Measurements from ENCODE around the gene EPS8L2.

The EPS8L2 gene

DNA sequence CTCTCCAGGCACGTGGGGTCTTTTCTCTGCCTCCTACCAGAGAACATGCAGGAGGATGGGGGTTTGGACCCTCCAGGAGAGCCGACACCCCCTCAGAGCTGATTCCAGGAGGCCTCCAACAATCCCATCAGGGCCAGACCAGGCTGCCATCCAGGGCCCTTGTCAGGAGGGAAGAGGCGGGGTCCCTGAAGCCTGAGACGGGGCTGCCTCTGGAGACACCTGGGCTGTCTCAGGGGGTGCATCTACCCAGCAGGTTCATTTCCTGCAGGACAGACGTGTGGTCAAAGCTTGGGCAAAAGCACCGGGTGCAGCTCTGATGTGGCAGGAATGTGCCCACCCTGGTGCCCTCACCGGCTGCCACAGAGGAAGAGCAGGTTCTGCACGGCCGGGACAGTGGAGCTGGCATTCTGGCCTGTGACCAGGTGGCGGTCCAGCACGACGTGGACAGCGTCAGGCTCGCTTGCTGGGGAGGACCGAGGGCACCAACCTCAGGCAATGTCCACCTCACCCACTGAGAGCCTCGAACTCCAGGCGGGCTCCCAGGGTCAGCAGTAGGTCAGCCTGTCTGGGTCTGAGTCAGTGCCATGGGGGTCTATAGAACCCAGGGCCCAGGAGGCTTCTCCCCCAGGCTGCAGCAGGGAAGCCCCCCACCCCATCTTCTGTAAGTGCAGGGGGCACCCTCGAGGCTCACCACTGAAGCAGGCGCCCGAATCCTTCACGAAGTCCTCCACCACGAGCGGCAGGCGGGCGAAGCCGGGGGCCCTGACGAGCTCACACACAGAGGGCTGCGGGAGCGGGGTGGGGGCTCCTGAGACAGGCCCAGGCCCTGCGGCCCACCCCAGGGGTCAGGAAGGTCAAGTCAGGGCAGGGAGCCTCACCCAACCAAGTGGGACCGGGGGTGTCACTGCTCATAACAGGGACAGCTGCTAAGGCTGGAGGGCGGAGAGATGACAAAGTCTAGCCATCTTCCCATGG, 64.9 kb downstream of the EPS8L2 start:
- no peak overlapping the region for H3K4me3 ChIP-seq (ENCODE audit: low read depth, low read length)

DNA sequence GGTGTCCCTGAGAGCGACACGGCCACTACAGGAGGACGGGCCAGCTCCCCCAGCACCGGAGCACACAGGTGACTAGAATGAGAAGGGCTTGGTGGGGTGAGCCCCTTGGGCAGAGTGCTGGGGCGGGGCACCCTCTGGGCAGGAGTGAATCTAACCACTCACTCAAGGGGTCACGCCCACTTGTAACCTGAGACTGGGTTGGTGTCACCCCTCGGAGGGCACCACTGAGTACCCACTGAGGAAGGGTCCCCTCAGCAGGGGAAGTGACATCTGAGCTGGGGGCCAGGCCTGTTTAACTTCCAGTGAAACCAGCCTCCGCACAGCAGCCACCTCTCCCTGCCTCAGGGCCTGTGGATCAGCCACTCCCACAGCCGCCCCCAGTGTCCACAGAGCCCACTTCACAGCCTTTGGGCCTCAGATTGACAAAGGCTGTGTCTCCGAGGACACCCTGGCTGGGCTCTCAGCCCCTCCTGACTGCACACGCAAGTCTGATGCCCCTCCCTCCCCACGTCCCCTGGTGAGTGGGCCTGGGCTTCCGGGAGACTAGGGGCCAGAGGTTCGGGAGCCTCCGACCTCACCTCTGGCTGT, 65.7 kb downstream of the EPS8L2 start:
- no peak overlapping the region for H3K27ac ChIP-seq
- no peak overlapping the region for H3K4me3 ChIP-seq (ENCODE audit: low read depth, low read length)
- TF ChIP-seq, protein P1, sequence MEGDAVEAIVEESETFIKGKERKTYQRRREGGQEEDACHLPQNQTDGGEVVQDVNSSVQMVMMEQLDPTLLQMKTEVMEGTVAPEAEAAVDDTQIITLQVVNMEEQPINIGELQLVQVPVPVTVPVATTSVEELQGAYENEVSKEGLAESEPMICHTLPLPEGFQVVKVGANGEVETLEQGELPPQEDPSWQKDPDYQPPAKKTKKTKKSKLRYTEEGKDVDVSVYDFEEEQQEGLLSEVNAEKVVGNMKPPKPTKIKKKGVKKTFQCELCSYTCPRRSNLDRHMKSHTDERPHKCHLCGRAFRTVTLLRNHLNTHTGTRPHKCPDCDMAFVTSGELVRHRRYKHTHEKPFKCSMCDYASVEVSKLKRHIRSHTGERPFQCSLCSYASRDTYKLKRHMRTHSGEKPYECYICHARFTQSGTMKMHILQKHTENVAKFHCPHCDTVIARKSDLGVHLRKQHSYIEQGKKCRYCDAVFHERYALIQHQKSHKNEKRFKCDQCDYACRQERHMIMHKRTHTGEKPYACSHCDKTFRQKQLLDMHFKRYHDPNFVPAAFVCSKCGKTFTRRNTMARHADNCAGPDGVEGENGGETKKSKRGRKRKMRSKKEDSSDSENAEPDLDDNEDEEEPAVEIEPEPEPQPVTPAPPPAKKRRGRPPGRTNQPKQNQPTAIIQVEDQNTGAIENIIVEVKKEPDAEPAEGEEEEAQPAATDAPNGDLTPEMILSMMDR (IDR thresholded peaks at IDR 0.05; ENCODE audit: low read depth, low read length, missing control alignments): no peak
- H3K36me3 ChIP-seq (replicated peaks): peaks cover 53% of the 10 kb centered on the region
- in situ Hi-C loops (cut with HindIII; ENCODE audit: low pct_ligation_motif_present, low sequenced_read_pairs): no loop called here
- no peaks in the 10 kb centered on the region for H3K27me3 ChIP-seq (replicated peaks)
- no peak for DNase-seq

More for the DNA sequence above, 64.9 kb downstream of the EPS8L2 start:
- Histone ChIP-seq H3K27ac (no peak overlapping the region), H3K27me3 (replicated peaks) (no peaks in the 10 kb centered on the region), H3K36me3 (replicated peaks) (peaks cover 61% of the 10 kb centered on the region)
- in situ Hi-C loops (cut with HindIII; ENCODE audit: low pct_ligation_motif_present, low sequenced_read_pairs): no loop called here
- DNase-seq: no peak
- TF ChIP-seq, protein P1 (IDR thresholded peaks at IDR 0.05; ENCODE audit: low read depth, low read length, missing control alignments): no peak

DNA sequence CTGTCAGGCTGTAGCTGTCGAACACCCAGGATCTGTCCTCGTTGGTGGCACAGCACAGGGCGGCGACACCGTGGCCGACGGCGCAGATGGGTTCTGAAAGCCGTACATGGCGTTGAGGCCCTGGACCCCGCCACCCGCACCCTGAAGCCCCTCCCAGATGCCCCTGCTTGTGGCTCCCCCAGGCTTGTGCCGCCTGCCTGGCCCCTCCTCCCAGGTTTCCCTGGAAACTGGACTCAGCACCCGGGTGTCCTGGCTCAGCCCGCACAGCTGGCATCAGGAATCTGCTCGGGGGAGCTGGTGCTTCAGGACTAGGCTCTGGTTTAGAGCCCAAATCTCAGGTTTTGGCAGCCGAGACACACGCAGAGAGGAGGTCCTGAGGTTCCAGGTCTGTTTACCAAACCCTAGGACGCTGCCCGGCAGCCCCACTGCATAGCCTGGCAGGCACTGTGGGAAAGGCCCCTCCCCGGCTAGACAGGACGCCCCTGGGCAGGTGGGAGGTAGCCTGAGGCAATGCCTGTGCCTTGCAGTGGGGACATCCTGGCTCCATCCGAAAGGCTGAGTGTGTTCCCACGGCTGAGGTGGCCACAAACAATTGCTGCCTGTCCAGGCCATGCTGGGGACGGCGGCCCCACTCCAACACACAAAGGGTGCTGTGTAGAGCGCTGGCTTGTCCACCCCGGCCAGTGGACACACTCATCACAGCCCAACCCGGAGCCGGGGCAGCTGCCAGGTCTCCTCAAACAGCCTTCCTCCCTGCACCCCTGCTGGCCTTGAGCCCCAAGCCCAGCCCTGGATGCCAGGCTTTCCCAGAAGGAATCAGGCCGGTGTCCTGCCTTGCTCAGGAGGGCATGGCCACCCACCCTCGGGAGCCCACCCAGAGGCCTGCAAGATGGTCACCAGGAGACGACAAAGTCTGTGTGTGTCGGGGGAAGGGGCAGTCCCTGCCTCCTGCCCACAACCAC, 66.7 kb downstream of the EPS8L2 start:
- H3K4me3 ChIP-seq (ENCODE audit: low read depth, low read length): no peak overlapping the region
- H3K27me3 ChIP-seq (replicated peaks): no peaks in the 10 kb centered on the region
- DNase-seq: no peak
- H3K27ac ChIP-seq: no peak overlapping the region
- in situ Hi-C loops (cut with HindIII; ENCODE audit: low pct_ligation_motif_present, low sequenced_read_pairs): no loop called here
- TF ChIP-seq, protein P1 (IDR thresholded peaks at IDR 0.05; ENCODE audit: low read depth, low read length, missing control alignments): no peak
- H3K36me3 ChIP-seq (replicated peaks): peaks cover 45% of the 10 kb centered on the region

DNA sequence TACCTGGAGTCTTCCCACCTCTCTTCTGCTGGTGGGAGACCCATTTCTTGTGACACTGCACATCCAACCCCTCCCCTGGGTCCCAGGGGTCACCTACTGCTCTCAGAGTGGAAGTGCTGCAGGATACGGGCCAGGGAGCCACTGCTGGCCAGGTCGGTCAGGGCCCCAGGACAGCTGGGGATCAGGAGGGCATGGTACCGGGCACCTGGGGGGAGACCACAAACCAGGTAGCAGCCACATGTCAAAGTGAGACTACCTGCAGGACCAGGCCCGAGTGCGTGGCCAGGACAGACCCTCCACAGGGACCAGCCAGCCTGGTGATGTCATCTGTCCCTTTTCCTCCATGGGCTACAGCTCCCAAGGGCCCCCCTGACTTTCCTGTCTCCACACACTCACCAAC, 67.4 kb downstream of the EPS8L2 start:
- in situ Hi-C loops (cut with HindIII; ENCODE audit: low pct_ligation_motif_present, low sequenced_read_pairs): no loop called here
- H3K4me3 ChIP-seq (ENCODE audit: low read depth, low read length): no peak overlapping the region
- H3K27ac ChIP-seq: no peak overlapping the region
- H3K36me3 ChIP-seq (replicated peaks): peaks cover 45% of the 10 kb centered on the region
- TF ChIP-seq, protein P1 (IDR thresholded peaks at IDR 0.05; ENCODE audit: low read depth, low read length, missing control alignments): no peak
- H3K27me3 ChIP-seq (replicated peaks): no peaks in the 10 kb centered on the region
- no peak for DNase-seq

DNA sequence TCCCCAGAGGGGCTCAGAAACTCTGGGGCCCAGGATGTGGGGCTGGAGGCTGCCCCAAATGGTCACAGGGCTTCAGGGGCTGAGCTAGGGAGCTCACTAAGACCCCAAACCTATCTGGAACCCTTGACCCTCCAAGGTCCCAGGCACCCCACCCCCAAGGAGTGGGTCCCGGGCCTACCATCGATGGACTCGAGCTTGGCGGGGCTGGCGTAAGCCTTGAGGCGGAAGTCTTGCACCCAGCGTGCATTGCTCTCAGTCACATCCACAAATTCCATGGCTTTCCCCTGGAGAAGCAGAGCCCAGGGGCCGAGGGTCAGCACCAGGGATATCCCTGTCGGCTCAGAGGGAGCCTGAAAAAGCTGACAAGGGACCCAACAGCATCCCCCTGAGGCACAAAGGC, 67.8 kb downstream of the EPS8L2 start:
- Histone ChIP-seq H3K27me3 (replicated peaks) (no peaks in the 10 kb centered on the region), H3K4me3 (ENCODE audit: low read depth, low read length) (no peak overlapping the region), H3K36me3 (replicated peaks) (peaks cover 45% of the 10 kb centered on the region), H3K27ac (no peak overlapping the region)
- TF ChIP-seq, protein P1 (IDR thresholded peaks at IDR 0.05; ENCODE audit: low read depth, low read length, missing control alignments): no peak
- in situ Hi-C loops (cut with HindIII; ENCODE audit: low pct_ligation_motif_present, low sequenced_read_pairs): no loop called here
- DNase-seq: no peak

Measured in brain microvascular endothelial cell (primary cell).